ENCODE results near the gene TAC4. TPM values are rescaled to one million over a fixed set of nuclear protein-coding genes. Genes with fewer than 3 reads are reported as not detected.

The TAC4 gene
- not detected for total RNA-seq
- not detected for polyA plus RNA-seq
- long read RNA-seq, donor 1: 0 reads
- long read RNA-seq, donor 2: 0 reads

DNA sequence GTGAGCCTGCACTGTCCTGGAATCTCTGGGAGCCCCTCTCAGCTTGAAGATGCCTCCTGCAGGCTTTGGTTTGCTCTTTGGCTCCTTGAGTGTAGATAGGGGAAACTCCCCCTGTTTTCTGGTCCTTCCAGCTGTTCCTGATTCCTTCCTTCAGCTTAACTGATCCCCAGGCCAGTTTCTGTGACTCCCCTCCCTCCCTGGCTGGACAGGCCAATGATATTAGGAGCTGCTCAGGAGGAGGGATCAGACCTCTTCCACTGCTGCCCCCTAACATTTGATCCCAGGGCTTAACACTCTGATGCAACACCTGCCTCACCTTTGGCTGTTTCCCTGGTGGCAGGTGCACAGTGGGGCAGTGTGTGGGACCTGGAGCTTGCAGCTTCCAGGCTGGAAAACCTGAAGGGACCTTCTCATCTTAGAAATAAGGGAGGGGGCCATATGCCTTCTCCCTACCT is at the start of gene TAC4:
TSS of gene TAC4 (minus strand) at position 51 of the 455 bp plus-strand sequence. CDS start 52 bp downstream, outside the sequence.
- Histone ChIP-seq H3K27me3 (replicated peaks in 1 of 7) (peaks cover 0 to 16% (median 0%) of the 10 kb centered on the region in 7 donors), H3K36me3 (peaks cover 0 to 23% (median 0%) of the 10 kb centered on the region in 6 donors), H3K4me3 (no peak within 1 kb of the TSS), H3K4me1 (peaks cover 13 to 61% (median 32%) of the 10 kb centered on the region in 6 donors), H3K27ac (no peak within 1 kb of the TSS), H3K9me3 (no peaks in the 10 kb centered on the region)
- TF ChIP-seq POLR2A (IDR thresholded peaks at IDR 0.05): no peak
- TF ChIP-seq CTCF (IDR thresholded peaks at IDR 0.05 in 8 of 11, conservative IDR thresholded peaks at IDR 0.05 in 3 of 11): no peak
- no peak for TF ChIP-seq POLR2AphosphoS5 (IDR thresholded peaks at IDR 0.05)
- DNase-seq: no peak
- intact Hi-C loops (cut with DNase I; ENCODE audit: low total_unique reads): loop anchor here (10.0 kb wide), 1 partner anchor 53 kb away; no protein-coding TSS in a partner anchor

- intact Hi-C loops (cut with DNase I; ENCODE audit: low total_unique reads): no loop called here
- peaks cover 0 to 97% (median 16%) of the 10 kb centered on the region in 7 donors for H3K27me3 ChIP-seq (replicated peaks in 1 of 7)
- no peak for DNase-seq
Observed at GRCh38 chr17:49896860-49897259, 49.0 kb upstream of the TAC4 start.

DNA sequence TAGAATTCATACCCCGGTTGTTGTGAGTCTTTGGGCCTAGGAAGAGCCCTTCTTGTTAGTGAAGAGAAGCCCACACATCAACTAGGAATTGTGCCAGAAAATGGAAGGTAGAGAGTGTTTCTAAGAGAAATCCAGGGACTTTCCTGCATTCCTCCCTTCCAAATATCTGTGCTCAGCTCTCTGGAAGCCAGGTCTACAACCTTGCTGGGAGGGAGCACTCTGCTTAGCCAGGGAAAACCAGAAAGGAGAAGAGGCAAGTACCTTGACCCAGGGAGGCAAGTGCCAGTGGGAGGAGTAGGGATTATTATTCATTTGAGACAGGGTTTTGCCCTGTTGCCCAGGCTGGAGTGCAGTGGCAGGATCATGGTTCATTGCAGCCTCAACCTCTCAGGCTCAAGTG is 48.4 kb upstream of the TAC4 start:
- Histone ChIP-seq H3K4me3 (no peak overlapping the region), H3K4me1 (no peaks in the 10 kb centered on the region), H3K9me3 (no peaks in the 10 kb centered on the region), H3K27me3 (replicated peaks in 1 of 7) (peaks cover 0 to 97% (median 19%) of the 10 kb centered on the region in 7 donors), H3K36me3 (no peaks in the 10 kb centered on the region), H3K27ac (no peak overlapping the region)
- WGBS, 5 donors: 79 to 96% (median 89%) methylated on average over 1 of the region's 1 CpG
- no peak for TF ChIP-seq POLR2A (IDR thresholded peaks at IDR 0.05)
- no peak for TF ChIP-seq POLR2AphosphoS5 (IDR thresholded peaks at IDR 0.05)
- TF ChIP-seq CTCF (IDR thresholded peaks at IDR 0.05 in 8 of 11, conservative IDR thresholded peaks at IDR 0.05 in 3 of 11): no peak
- intact Hi-C loops (cut with DNase I; ENCODE audit: low total_unique reads): no loop called here
- no peak for DNase-seq

More at GRCh38 chr17:49896860-49897259, 49.0 kb upstream of the TAC4 start:
- H3K4me1 ChIP-seq: no peaks in the 10 kb centered on the region
- WGBS, 5 donors: 65 to 76% (median 67%) methylated on average over 5 of the region's 5 CpGs
- no peaks in the 10 kb centered on the region for H3K36me3 ChIP-seq
- H3K4me3 ChIP-seq: no peak overlapping the region
- no peaks in the 10 kb centered on the region for H3K9me3 ChIP-seq
- TF ChIP-seq CTCF (IDR thresholded peaks at IDR 0.05 in 8 of 11, conservative IDR thresholded peaks at IDR 0.05 in 3 of 11): no peak
- no peak for TF ChIP-seq POLR2A (IDR thresholded peaks at IDR 0.05)
- no peak for TF ChIP-seq POLR2AphosphoS5 (IDR thresholded peaks at IDR 0.05)
- no peak overlapping the region for H3K27ac ChIP-seq

- Histone ChIP-seq H3K4me3 (no peak overlapping the region), H3K9me3 (no peaks in the 10 kb centered on the region), H3K27ac (no peak overlapping the region), H3K4me1 (peaks cover 0 to 3% (median 0%) of the 10 kb centered on the region in 6 donors), H3K27me3 (replicated peaks in 1 of 7) (peaks cover 0 to 97% (median 23%) of the 10 kb centered on the region in 7 donors), H3K36me3 (no peaks in the 10 kb centered on the region)
- 37 to 70% (median 57%) methylated on average over 2 of the region's 2 CpGs for WGBS, 5 donors
- no peak for DNase-seq
- TF ChIP-seq POLR2AphosphoS5 (IDR thresholded peaks at IDR 0.05) (no peak), CTCF (IDR thresholded peaks at IDR 0.05 in 8 of 11, conservative IDR thresholded peaks at IDR 0.05 in 3 of 11) (no peak), POLR2A (IDR thresholded peaks at IDR 0.05) (no peak)
- intact Hi-C loops (cut with DNase I; ENCODE audit: low total_unique reads): no loop called here
Observed at GRCh38 chr17:49895812-49896211, 47.9 kb upstream of the TAC4 start.
